ENCODE measurements around the gene OR1I1. TPM values are rescaled to one million over a fixed set of nuclear protein-coding genes. Genes with fewer than 3 reads are reported as not detected.
"Not testable (repeated sequence)": the region's sequence is repeated elsewhere in the genome, so short reads cannot be mapped to it uniquely, and the experiment has no call there.

OR1I1 gene
- total RNA-seq, 1 donor from 2014 or later = not detected

- not testable (repeated sequence) for DNase-seq (ENCODE audit: low read depth, low spot score)
These were observed 16.0 kb downstream of the OR1I1 start for GRCh38 chr19:15097980-15098379.

GRCh38 chr19:15098460-15098859 lies 16.4 kb downstream of the OR1I1 start:
- DNase-seq (ENCODE audit: low read depth, low spot score) = no peak

GRCh38 chr19:15099017-15099582 lies 17.1 kb downstream of the OR1I1 start:
- DNase-seq (ENCODE audit: low read depth, low spot score) = no peak

DNA sequence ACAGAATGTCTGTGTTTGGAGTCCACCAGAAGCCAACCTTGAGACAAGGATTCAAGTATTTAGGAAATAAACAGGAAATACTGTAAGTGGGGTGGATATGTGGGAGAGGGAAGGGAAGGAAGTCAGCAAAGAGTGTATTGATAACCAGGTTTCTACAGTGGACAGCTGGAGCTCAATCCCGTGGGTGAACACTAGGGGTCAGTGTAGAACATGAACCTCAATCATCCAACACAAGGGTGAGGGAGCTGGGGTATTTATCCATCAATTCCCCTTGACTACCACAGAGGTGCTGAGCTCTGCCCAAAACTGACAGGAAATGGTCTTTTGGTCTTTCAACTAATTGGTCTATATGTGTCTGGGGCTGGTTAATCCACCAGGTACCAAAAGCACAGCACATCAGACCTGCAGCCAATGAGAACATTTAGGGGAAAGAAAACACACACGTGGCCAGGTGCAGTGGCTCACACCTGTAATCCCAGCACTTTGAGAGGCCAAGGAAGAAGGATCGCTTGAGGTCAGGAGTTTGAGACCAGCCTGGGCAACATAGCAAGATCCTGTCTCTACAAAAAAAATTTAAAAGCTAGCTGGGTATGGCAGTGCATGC lies 19.6 kb downstream of the OR1I1 start:
- peak; percentile 26 for DNase-seq (ENCODE audit: low read depth, low spot score)

GRCh38 chr19:15104003-15104402 lies 22.0 kb downstream of the OR1I1 start:
- no peak for DNase-seq (ENCODE audit: low read depth, low spot score)

GRCh38 chr19:15104411-15104810 lies 22.4 kb downstream of the OR1I1 start:
- DNase-seq (ENCODE audit: low read depth, low spot score) = no peak

GRCh38 chr19:15105044-15105443 lies 23.0 kb downstream of the OR1I1 start:
- DNase-seq (ENCODE audit: low read depth, low spot score) = no peak

DNA sequence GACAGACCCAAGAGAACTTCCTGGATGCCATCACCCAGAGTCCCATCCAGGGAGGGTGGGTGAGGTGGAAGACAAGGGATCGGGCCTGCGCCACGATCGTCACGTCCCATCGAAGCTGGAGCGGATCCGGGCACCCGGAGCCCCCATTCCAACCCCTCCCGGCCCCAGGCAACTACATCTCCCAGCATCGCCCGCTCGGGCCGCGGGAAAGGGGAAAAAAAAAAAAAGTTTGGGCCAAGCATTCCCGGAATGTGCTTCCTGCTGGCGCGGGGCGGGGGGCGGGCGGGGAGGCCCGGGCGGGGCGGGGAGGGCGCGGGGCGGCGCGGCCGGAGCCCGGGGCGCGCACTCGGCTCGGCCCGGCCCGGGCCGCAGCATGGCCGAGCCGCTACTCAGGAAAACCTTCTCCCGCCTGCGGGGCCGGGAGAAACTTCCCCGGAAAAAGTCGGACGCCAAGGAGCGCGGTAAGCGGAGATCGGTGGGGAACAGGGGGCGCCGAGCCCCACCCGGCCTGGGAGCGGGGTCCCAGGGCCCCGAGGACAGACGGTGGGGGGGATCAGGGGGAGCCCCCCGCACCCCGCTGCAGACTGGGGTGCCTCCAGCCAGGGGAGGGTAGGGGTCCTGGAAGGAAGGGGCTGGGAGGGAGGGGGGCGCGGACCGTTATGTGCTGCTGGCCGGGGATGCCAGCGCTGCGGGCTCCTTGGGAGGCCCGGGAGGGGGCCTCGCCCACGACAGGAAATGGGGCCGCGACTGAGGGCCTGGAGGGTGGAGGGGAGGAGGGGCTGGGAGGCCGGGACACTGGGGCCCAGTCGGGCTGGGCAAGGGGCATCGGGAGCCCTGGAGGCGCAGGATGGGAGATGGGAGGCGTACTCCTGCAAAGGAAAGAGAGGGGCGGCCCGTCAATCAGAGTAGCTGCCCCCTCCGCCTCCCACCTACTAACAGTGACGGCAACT lies 25.3 kb downstream of the OR1I1 start, which contains the start of gene SYDE1:
Gene SYDE1, plus strand, starts transcription at position 341 of the 950 bp plus-strand sequence. Its CDS starts 33 bp downstream, at position 374.
- DNase-seq (ENCODE audit: low read depth, low spot score) = no peak

GRCh38 chr19:15108145-15108844 lies 26.3 kb downstream of the OR1I1 start:
- no peak for DNase-seq (ENCODE audit: low read depth, low spot score)

DNA sequence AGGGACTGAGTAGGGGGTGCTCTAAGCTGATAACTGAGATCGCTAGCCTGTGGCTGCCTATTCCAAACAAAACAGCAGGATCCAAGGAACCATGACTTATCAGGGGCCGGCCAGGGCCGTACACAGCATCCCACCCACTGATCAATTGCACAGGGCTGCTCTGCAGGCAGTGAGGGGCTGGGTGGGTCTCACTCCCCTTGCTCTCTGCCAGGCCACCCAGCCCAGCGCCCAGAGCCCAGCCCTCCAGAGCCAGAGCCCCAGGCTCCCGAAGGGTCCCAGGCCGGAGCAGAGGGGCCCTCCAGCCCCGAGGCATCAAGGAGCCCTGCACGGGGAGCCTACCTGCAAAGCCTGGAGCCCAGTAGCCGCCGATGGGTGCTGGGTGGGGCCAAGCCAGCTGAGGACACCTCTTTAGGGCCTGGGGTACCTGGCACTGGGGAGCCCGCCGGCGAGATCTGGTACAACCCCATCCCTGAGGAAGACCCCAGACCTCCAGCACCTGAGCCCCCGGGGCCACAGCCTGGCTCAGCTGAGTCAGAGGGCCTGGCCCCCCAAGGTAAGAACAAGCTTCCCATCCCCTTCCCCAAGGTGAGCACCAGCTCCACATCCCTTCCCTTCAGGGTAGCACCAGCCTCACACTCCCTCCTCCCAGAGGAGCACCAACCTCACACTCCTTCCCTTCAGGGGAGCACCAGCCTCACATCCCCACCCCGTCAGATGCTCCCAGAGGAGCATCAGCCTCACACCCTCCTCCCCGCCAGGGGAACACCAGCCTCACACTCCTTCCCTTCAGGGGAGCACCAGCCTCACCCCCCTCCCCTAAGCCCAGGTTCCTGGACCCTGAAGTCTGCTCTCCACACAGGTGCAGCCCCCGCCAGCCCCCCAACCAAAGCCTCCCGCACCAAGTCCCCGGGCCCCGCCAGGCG lies 27.1 kb downstream of the OR1I1 start:
- DNase-seq (ENCODE audit: low read depth, low spot score) = no peak

GRCh38 chr19:15109768-15110417 lies 27.9 kb downstream of the OR1I1 start:
- DNase-seq (ENCODE audit: low read depth, low spot score) = no peak

GRCh38 chr19:15110418-15110815 lies 28.4 kb downstream of the OR1I1 start:
- DNase-seq (ENCODE audit: low read depth, low spot score) = no peak

DNA sequence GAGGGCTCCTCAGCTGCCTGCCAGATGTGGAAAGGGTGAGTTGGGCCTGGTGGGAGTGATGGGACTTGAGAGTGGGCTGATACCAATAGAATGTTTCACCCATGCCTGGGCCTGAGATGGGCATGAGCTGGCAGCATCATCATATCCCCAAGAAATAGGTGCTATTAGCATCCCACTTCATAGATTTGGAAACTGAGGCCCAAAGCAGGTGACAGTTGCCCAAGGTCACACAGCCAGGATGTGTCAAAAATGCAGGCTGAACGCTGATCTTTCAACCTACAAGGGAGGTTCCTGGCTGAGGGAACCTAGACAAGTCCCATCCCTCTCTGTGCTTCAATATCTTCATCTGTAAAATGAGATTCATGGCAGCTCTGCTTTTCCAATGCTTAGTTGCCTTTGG lies 29.7 kb downstream of the OR1I1 start:
- no peak for DNase-seq (ENCODE audit: low read depth, low spot score)

DNA sequence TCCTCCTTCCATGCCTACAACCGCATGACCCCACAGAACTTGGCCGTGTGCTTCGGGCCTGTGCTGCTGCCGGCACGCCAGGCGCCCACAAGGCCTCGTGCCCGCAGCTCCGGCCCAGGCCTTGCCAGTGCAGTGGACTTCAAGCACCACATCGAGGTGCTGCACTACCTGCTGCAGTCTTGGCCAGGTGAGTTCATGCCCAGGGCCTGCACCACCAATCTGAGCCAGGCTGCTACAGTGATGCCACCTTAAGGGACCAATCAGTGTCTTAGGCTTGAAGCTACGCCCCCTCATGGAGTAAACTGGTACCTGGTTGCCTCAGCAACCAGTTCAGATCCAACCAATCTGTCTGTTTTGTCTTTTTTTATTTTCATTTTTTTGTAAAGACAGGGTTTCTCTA lies 30.4 kb downstream of the OR1I1 start:
- DNase-seq (ENCODE audit: low read depth, low spot score) = no peak

GRCh38 chr19:15113245-15114152 lies 31.5 kb downstream of the OR1I1 start:
- no peak for DNase-seq (ENCODE audit: low read depth, low spot score)

GRCh38 chr19:15114153-15114540 lies 32.1 kb downstream of the OR1I1 start:
- no peak for DNase-seq (ENCODE audit: low read depth, low spot score)

GRCh38 chr19:15115080-15115479 lies 33.1 kb downstream of the OR1I1 start:
- DNase-seq (ENCODE audit: low read depth, low spot score) = no peak

DNA sequence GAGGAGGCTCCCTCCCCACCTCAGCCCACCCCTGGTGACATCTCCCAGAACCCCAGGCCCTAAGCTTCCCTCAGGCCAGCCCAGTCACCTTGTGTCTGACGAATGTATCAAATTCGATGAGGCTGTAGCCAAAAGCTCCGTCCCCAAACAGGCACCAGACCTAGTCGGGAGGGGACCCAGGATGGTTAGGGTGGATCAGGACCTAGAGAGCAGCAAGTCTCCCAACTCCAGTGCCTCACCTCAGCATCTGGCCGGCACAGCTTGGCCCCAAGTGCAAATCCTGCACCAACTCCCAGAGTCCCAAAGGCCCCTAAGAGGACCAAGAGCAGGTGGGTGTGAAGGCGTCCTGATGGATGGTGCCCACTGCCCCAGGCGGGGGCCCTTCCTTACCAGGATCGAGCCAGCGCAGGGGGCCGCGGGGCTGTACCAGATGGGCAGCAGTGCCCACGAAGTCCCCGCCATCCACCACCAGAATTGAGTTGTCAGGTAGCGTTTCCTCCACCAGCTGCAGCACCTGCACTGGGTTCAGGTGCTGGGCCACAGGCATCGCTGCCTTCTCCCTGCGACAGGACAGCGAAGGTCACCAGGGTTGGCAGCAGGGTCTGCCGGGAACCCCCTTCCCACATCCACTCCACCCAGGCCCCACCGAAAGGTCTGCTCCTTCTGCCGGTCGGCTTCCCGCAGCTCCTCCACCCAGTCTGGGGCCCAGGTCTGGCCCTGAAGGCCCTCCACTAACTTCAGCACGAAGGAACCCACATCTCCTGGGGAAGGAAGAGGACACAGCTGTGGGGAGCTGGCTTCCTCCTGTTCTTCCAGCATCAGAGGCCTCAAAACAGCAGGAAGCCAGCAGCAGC lies 34.0 kb downstream of the OR1I1 start:
- DNase-seq (ENCODE audit: low read depth, low spot score) = no peak

Measured in pulmonary artery endothelial cell (primary cell).